ENCODE data around the gene SYNE1.
"Not testable (repeated sequence)": the region's sequence is repeated elsewhere in the genome, so short reads cannot be mapped to it uniquely, and the experiment has no call there.

SYNE1 gene

GRCh38 chr6:152563177-152563576 is 74.0 kb downstream of the SYNE1 start:
- DNase-seq (ENCODE audit: low spot score): no peak

DNA sequence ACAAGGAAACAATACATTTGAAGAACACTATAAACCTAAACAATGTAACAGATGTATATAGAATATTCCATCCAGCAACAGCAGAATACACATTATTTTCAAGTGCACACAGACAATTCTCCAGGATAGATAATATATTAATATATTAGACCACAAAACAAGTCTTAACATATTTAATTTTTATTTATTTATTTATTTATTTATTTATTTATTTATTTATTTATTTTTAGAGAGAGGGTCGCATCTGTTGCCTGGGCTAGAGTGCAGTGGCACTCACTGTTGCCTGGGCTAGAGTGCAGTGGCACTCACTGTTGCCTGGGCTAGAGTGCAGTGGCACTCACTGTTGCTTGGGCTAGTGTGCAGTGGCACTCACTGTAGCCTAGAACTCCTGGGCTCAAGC is 78.4 kb downstream of the SYNE1 start:
- DNase-seq (ENCODE audit: low spot score): not testable (repeated sequence)

GRCh38 chr6:152557502-152557901 is 79.7 kb downstream of the SYNE1 start:
- DNase-seq (ENCODE audit: low spot score): no peak

GRCh38 chr6:152554851-152555250 is 82.3 kb downstream of the SYNE1 start:
- no peak for DNase-seq (ENCODE audit: low spot score)

DNA sequence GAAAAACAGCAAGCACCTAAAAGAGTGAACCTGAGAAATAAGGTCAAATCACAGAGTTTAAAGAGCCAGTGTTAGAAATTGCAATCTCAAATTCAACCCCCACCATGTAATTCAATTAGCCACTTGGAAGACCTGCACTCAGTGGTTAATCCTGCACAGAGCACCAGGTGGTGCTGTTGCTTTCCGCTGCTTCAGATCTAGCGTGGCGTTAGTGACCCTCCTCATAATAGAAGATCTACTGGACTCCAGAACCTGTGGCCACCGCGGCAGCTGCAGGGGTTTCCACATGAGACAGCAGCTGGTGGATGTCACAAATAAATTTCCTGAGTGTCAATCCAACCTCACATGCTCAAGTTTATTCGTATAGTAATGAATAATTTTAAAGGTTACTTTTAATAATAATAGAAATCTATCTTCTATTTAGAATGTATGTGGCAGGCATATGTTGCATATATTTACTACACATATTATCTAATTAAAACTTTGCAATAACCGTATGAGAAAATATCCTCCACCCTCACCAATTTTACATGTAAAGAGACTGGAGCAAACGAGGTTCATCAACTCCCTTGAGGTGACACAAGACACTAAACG is 84.4 kb downstream of the SYNE1 start:
- DNase-seq (ENCODE audit: low spot score): peak; percentile 10

GRCh38 chr6:152543519-152543918 is 93.6 kb downstream of the SYNE1 start:
- no peak for DNase-seq (ENCODE audit: low spot score)

- DNase-seq (ENCODE audit: low spot score): no peak
Observed at GRCh38 chr6:152540381-152540780, 96.8 kb downstream of the SYNE1 start.

DNA sequence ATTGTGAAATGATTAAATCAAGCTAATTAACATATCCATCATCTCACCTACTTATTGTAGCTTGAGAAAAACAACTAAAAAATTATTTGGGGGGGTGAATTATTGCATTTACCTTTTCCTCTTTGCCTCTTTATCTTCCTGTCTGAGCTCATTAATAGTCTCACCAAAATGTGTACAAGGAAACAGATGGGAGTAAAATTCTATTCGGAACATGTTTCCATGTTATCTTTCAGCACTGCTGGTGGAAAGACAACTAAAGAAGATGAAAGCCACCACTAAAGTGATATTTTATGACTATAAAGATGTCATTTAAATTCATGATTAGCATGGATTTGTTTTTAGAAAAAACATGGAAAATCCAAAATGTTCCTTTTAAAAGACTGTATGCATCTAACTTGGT is 102.6 kb downstream of the SYNE1 start:
- DNase-seq (ENCODE audit: low spot score): no peak

GRCh38 chr6:152532556-152533422 is 104.4 kb downstream of the SYNE1 start:
- DNase-seq (ENCODE audit: low spot score): peak; percentile 1

GRCh38 chr6:152531659-152532058 is 105.5 kb downstream of the SYNE1 start:
- no peak for DNase-seq (ENCODE audit: low spot score)

DNA sequence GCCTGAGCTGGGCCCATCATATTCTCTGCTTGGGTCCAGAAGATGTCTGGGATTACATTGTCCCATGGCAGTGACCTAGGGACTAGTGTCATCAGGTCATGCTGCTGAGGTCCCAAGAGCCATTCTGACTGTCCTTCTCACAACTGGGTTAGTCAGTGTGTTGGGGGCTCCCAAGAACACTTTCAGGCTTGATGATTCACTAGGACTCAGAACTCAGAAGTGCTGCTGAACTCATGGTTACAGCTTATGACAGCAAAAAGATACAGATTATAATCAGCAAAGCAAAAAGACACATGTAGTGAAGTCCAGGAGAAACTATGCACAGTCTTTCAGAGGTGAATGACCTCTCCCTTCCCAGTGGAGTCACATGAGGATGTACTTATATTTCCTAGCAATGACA is 107.8 kb downstream of the SYNE1 start:
- DNase-seq (ENCODE audit: low spot score): no peak

DNA sequence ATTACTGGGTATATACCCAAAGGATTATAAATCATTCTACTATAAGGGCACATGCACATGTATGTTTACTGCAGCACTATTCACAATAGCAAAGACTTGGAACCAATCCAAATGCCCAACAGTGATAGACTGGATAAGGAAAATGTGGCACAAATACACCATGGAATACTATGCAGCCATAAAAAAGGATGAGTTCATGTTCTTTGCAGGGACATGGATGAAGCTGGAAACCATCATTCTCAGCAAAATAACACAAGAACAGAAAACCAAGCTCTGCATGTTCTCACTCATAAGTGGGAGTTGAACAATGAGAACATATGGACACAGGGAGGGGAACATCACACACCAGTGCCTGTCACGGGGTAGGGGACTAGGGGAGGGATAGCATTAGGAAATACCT is 123.0 kb downstream of the SYNE1 start:
- DNase-seq (ENCODE audit: low spot score): not testable (repeated sequence)

GRCh38 chr6:152509916-152510315 is 127.2 kb downstream of the SYNE1 start:
- DNase-seq (ENCODE audit: low spot score): no peak

GRCh38 chr6:152508477-152508876 is 128.7 kb downstream of the SYNE1 start:
- DNase-seq (ENCODE audit: low spot score): no peak

GRCh38 chr6:152503546-152503945 is 133.6 kb downstream of the SYNE1 start:
- DNase-seq (ENCODE audit: low spot score): no peak

DNA sequence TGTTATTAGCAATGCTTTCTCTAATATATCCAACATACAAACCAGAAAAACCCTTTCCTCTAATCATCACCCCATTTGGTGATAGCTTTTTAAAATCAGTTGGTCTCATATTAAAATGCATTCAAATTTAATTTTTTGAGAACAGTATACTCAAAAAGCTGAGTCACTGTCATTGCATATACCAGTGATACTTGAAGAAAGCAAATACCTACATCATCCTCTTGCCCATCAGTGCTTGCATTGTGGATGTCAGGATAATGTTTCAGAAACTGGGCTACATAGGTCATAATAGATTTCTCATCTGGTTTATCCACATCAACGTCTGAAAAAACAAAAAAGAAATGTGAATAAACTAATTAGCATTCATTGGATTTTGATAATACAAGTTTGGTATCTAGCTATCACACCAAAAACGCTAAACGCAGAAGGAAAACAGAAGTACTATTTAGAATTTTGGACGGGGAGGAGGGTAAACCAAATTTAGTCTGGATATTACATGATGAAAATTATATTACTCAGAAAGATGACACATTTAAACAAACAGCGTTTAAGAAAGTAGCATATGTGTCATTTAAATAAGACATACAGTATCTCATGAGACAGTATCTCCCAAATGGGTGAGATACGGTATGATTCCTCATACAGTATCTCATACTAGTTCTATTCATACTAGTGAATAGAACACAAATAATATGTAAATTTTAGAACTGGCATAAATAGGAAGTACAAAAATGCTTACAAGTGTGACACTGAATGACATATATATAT is 134.6 kb downstream of the SYNE1 start:
- DNase-seq (ENCODE audit: low spot score): no peak

- DNase-seq (ENCODE audit: low spot score): no peak
Observed at GRCh38 chr6:152499931-152500330, 137.2 kb downstream of the SYNE1 start.

DNA sequence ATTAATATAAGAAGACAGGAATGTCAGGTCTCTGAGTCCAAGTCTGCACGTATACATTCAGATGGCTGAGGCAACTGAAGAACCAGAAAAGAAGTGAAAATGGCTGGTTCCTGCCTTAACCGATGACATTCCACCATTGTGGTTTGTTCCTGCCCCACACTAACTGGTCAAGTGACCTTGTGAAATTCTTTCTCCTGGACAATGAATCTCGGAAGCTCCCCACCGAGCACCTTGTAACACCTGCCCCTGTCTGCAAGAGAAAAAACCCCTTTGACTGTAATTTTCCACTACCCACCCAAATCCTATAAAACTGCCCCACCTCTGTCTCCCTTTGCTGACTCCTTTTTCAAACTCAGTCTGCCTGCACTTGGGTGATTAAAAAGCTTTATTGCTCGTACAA is 140.4 kb downstream of the SYNE1 start:
- no peak for DNase-seq (ENCODE audit: low spot score)

GRCh38 chr6:152495456-152495855 is 141.7 kb downstream of the SYNE1 start:
- DNase-seq (ENCODE audit: low spot score): not testable (repeated sequence)

DNA sequence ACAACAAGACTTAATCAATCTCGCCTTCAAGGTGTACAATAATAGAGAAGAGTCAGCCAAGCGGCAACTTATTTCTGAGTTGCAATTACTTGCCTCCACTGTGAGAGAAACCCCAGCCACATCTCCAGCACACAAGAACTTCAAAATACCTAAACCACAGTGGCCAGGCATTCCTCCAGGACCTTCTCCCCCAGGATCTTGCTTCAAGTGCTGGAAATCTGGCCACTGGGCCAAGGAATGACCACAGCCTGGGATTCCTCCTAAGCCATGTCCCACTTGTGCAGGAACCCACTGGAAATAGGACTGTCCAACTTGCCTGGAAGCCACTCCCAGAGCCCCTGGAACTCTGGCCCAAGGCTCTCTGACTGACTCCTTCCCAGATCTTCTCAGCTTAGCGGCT is 144.9 kb downstream of the SYNE1 start:
- not testable (repeated sequence) for DNase-seq (ENCODE audit: low spot score)

DNA sequence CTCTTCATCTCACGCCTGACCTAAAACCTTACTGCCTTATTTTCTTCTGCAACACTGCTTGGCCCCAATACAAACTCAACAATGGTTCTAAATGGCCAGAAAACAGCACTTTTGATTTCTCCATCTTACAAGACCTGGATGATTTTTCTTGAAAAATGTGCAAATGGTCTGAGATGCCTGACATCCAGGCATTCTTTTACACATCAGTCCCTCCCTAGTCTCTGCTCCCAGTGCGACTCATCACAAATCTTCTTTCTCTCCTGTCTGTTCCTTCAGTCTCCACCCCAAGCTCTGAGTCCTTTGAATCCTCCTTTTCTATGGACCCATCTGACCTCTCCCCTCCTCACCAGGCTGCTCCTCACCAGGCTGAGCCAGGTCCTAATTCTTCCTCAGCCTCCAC is 145.7 kb downstream of the SYNE1 start:
- DNase-seq (ENCODE audit: low spot score): not testable (repeated sequence)

- not testable (repeated sequence) for DNase-seq (ENCODE audit: low spot score)
Observed at GRCh38 chr6:152490971-152491378, 146.2 kb downstream of the SYNE1 start.

- DNase-seq (ENCODE audit: low spot score): no peak
Observed at GRCh38 chr6:152484806-152485205, 152.4 kb downstream of the SYNE1 start.

Data from HuH-7.5 (cell line).